SU-DHL-6 (cell line): Measurements from ENCODE around the gene GJC2.

Source experiments
- H2AFZ ChIP-seq: fragments of 200-600 bp; sonication (generic); 2 replicates; pipeline ENCODE4 v1.6.1; 2014; ENCODE audit warnings: low read depth, mild to moderate bottlenecking, moderate library complexity, mixed read lengths, antibody characterized with exemption, low read length; ENCODE audit not compliant: severe bottlenecking
- H3F3A ChIP-seq: fragments of 200-600 bp; shearing (Covaris generic); 2 replicates; pipeline ENCODE4 v1.6.0; 2016; ENCODE audit warnings: antibody characterized with exemption, mild to moderate bottlenecking; ENCODE audit not compliant: insufficient read depth
- H3K27ac ChIP-seq: fragments of 200-600 bp; sonication (generic); 2 replicates; pipeline ENCODE4 v1.5.1; 2016; ENCODE audit warnings: low read depth, mild to moderate bottlenecking, low read length, moderate library complexity, mixed read lengths
- H3K27me3 ChIP-seq: fragments of 200-600 bp; sonication (generic), shearing (Covaris generic); 2 replicates; pipeline ENCODE4 v1.6.0; 2014; ENCODE audit warnings: mild to moderate bottlenecking, low read length
- H3K36me3 ChIP-seq: fragments of 200-600 bp; sonication (generic); 2 replicates; pipeline ENCODE4 v1.6.1; 2014; ENCODE audit warnings: mild to moderate bottlenecking, low read length, mixed read lengths
- H3K4me2 ChIP-seq: fragments of 300-600, 200-600 bp; shearing (Covaris generic), sonication (generic); 2 replicates; pipeline ENCODE4 v1.6.0; 2014; ENCODE audit warnings: low read length, low read depth, mild to moderate bottlenecking; ENCODE audit not compliant: poor library complexity, severe bottlenecking
- H3K4me3 ChIP-seq: fragments of 200-600 bp; sonication (generic); 2 replicates; pipeline ENCODE4 v1.5.1; 2014; ENCODE audit warnings: antibody characterized with exemption, low read length, mild to moderate bottlenecking, mixed read lengths; ENCODE audit not compliant: insufficient read depth, poor library complexity, severe bottlenecking
- H3K79me2 ChIP-seq: fragments of 200-600 bp; sonication (generic); 2 replicates; pipeline ENCODE4 v1.6.1; 2014; ENCODE audit warnings: mild to moderate bottlenecking, low read length, moderate library complexity; ENCODE audit not compliant: insufficient read depth
- H3K9ac ChIP-seq: fragments of 200-600 bp; sonication (generic); 2 replicates; pipeline ENCODE4 v1.7.0; 2014; ENCODE audit warnings: mild to moderate bottlenecking, low read length
- H3K9me2 ChIP-seq: fragments of 200-600 bp; sonication (generic); replicated peaks from 2 replicates; pipeline ENCODE4 v1.6.1; 2014; ENCODE audit warnings: low read length; ENCODE audit not compliant: insufficient read depth
- H3K9me3 ChIP-seq: fragments of 200-600 bp; sonication (generic); 2 replicates; pipeline ENCODE4 v1.6.1; 2014; ENCODE audit warnings: low read length, mixed read lengths; ENCODE audit not compliant: insufficient read depth
- H4K20me1 ChIP-seq: fragments of 200-600 bp; sonication (generic); 2 replicates; pipeline ENCODE4 v1.6.1; 2014; ENCODE audit warnings: low read depth, mild to moderate bottlenecking, antibody characterized with exemption, low read length, moderate library complexity, mixed read lengths
- CTCF ChIP-seq: fragments of 200-600 bp; sonication (generic); IDR thresholded peaks from one replicate; pipeline ENCODE4 v1.5.1; 2017; ENCODE audit warnings: antibody characterized with exemption, mild to moderate bottlenecking, low read length, moderate library complexity; ENCODE audit not compliant: insufficient read depth, poor library complexity, severe bottlenecking
- EZH2phosphoT487 ChIP-seq: fragments of 200-600 bp; sonication (generic), shearing (Covaris generic); conservative IDR thresholded peaks from 2 replicates; pipeline ENCODE4 v1.6.1; 2018; ENCODE audit warnings: mild to moderate bottlenecking, antibody characterized with exemption, low read length, moderate library complexity, mixed read lengths

Gene GJC2

DNA sequence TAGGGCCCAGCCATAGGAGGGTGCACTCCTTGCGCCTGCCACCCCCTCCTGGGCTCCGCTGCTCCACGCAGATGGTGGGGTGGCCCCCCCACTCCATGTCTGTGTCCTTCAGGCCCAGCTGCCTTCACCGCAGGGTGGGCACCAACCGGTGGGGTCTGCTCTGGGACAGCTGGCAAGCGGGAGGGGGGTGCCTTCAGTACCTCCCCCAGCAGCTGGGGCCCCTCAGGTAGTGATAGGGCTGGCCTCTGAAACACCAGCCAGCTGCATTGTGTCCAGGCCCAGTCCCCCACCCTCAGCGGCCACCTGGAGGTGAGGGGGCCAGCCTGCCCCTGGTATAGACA is 360 bp downstream of the GJC2 start:
- H4K20me1 ChIP-seq = no peaks in the 10 kb centered on the region; the same call in 1 of the 2 replicates
- no peaks in the 10 kb centered on the region for H3F3A ChIP-seq
- no peak overlapping the region for H3K9ac ChIP-seq
- no peak overlapping the region for H3K27ac ChIP-seq
- H3K4me3 ChIP-seq = no peak overlapping the region
- H3K9me2 ChIP-seq = no peaks in the 10 kb centered on the region
- no peak for TF ChIP-seq EZH2phosphoT487
- no peak for TF ChIP-seq CTCF
- peaks cover 10% of the 10 kb centered on the region for H3K79me2 ChIP-seq
- no peak overlapping the region for H3K4me2 ChIP-seq
- no peaks in the 10 kb centered on the region for H3K36me3 ChIP-seq
- no peak overlapping the region for H2AFZ ChIP-seq
- no peaks in the 10 kb centered on the region for H3K27me3 ChIP-seq
- H3K9me3 ChIP-seq = no peaks in the 10 kb centered on the region

GRCh38 chr1:228150461-228151179 is 890 bp downstream of the GJC2 start:
- H2AFZ ChIP-seq = no peak overlapping the region
- no peaks in the 10 kb centered on the region for H3F3A ChIP-seq
- no peaks in the 10 kb centered on the region for H3K27me3 ChIP-seq
- H3K9me3 ChIP-seq = no peaks in the 10 kb centered on the region
- no peaks in the 10 kb centered on the region for H3K9me2 ChIP-seq
- H3K79me2 ChIP-seq = peaks cover 7% of the 10 kb centered on the region; the same call in 1 of the 2 replicates
- no peaks in the 10 kb centered on the region; the same call in 1 of the 2 replicates for H4K20me1 ChIP-seq
- H3K4me3 ChIP-seq = no peak overlapping the region
- no peak overlapping the region for H3K9ac ChIP-seq
- H3K27ac ChIP-seq = no peak overlapping the region
- TF ChIP-seq CTCF = no peak
- no peak for TF ChIP-seq EZH2phosphoT487
- H3K4me2 ChIP-seq = no peak overlapping the region
- H3K36me3 ChIP-seq = no peaks in the 10 kb centered on the region

GRCh38 chr1:228151180-228151925 is 1.6 kb downstream of the GJC2 start:
- H3K27ac ChIP-seq = no peak overlapping the region
- TF ChIP-seq EZH2phosphoT487 (no peak), CTCF (no peak)
- no peaks in the 10 kb centered on the region for H3K79me2 ChIP-seq
- no peaks in the 10 kb centered on the region for H3K36me3 ChIP-seq
- H3K4me3 ChIP-seq = no peak overlapping the region
- no peaks in the 10 kb centered on the region for H3F3A ChIP-seq
- H3K27me3 ChIP-seq = no peaks in the 10 kb centered on the region
- H2AFZ ChIP-seq = no peak overlapping the region
- no peaks in the 10 kb centered on the region for H3K9me3 ChIP-seq
- H3K9ac ChIP-seq = no peak overlapping the region
- no peaks in the 10 kb centered on the region for H3K9me2 ChIP-seq
- no peak overlapping the region for H3K4me2 ChIP-seq
- no peaks in the 10 kb centered on the region; the same call in 1 of the 2 replicates for H4K20me1 ChIP-seq
